AG04449 (cell line): ENCODE results near the gene NCBP1.

Experiments used
- CTCF ChIA-PET: fragments of 350-600 bp; formaldehyde crosslinking; extraction: SDS; loops from one replicate; lab custom pipeline; 2021; ENCODE audit warnings: antibody characterized with exemption; lab: Yijun Ruan, JAX
- POLR2A ChIA-PET: fragments of 400-600, 350-600 bp; formaldehyde crosslinking; extraction: SDS; loops from one replicate; lab custom pipeline; 2020; ENCODE audit warnings: antibody characterized with exemption, inconsistent platforms; lab: Yijun Ruan, JAX
- DNase-seq: peaks from one replicate; pipeline ENCODE4 v3.0.0-alpha.2; 2010; ENCODE audit warnings: low read depth, low spot score
- H3K4me3 ChIP-seq: 2 replicates; pipeline ENCODE4 v1.5.1; 2011; ENCODE audit warnings: low read depth, mild to moderate bottlenecking, control low read depth, low read length
- CTCF ChIP-seq: IDR thresholded peaks from one replicate; pipeline ENCODE4 v1.5.1; 2011; ENCODE audit warnings: mild to moderate bottlenecking, moderate library complexity, low read length, control low read depth, inconsistent platforms; ENCODE audit not compliant: insufficient read depth; ENCODE audit errors: missing control alignments

Gene NCBP1

GRCh38 chr9:97632248-97632984 is 1.2 kb upstream of the NCBP1 start:
- CTCF ChIA-PET: interaction anchor here (1.4 to 2.1 kb wide), 2 partner anchors 16 to 34 kb away, joined by 4 to 17 read pairs; no protein-coding TSS in a partner anchor

GRCh38 chr9:97633859-97634490 is 354 bp downstream of the NCBP1 start:
- DNase-seq: no peak
- CTCF ChIA-PET: interaction anchor here (1.3 to 1.5 kb wide), 2 partner anchors 9 to 11 kb away, joined by 3 to 5 read pairs; no protein-coding TSS in a partner anchor
- peak overlapping the region; percentile 92 for H3K4me3 ChIP-seq
- POLR2A ChIA-PET: interaction anchor here (0.9 to 1.5 kb wide), 2 partner anchors 12 to 132 kb away, joined by 5 to 6 read pairs; no protein-coding TSS in a partner anchor
- no peak for TF ChIP-seq CTCF

More at GRCh38 chr9:97632248-97632984, 1.2 kb upstream of the NCBP1 start:
- H3K4me3 ChIP-seq: peak overlapping the region; percentile 92
- DNase-seq: peak; percentile 38
- POLR2A ChIA-PET: interaction anchor here (0.6 to 1.5 kb wide), 3 partner anchors 27 to 171 kb away, joined by 3 to 5 read pairs (median 3); no protein-coding TSS in a partner anchor
- TF ChIP-seq CTCF: no peak

GRCh38 chr9:97635026-97635425 is 1.4 kb downstream of the NCBP1 start:
- ChIA-PET CTCF (no interaction called here), POLR2A (no interaction called here)
- TF ChIP-seq CTCF: no peak
- DNase-seq: no peak
- H3K4me3 ChIP-seq: peak overlapping the region; percentile 92

GRCh38 chr9:97636903-97637302 is 3.3 kb downstream of the NCBP1 start:
- DNase-seq: no peak
- H3K4me3 ChIP-seq: no peak overlapping the region
- no peak for TF ChIP-seq CTCF
- POLR2A ChIA-PET: no interaction called here
- CTCF ChIA-PET: interaction anchor here (1.4 kb wide), 1 partner anchor 21 kb away, joined by 3 read pairs; no protein-coding TSS in a partner anchor

GRCh38 chr9:97638666-97639065 is 5.0 kb downstream of the NCBP1 start:
- no peak overlapping the region for H3K4me3 ChIP-seq
- TF ChIP-seq CTCF: no peak
- ChIA-PET POLR2A (no interaction called here), CTCF (interaction anchor here (0.8 to 1.0 kb wide), 2 partner anchors 23 to 263 kb away, joined by 3 read pairs; no protein-coding TSS in a partner anchor)
- no peak for DNase-seq

GRCh38 chr9:97640325-97640724 is 6.7 kb downstream of the NCBP1 start:
- no peak for TF ChIP-seq CTCF
- ChIA-PET POLR2A (no interaction called here), CTCF (interaction anchor here (0.9 to 1.4 kb wide), 3 partner anchors 8 to 171 kb away, joined by 3 to 4 read pairs (median 4); no protein-coding TSS in a partner anchor)
- no peak for DNase-seq
- no peak overlapping the region for H3K4me3 ChIP-seq
